Chondrocyte (in vitro differentiated cells): ENCODE measurements around the gene INTS7. TPM values are rescaled to one million over a fixed set of nuclear protein-coding genes. Genes with fewer than 3 reads are reported as not detected.

Source experiments
- DNase-seq: peaks from one replicate; pipeline ENCODE4 v3.0.0; 2021; ENCODE audit warnings: mixed read lengths, low spot score
- H3K27ac Mint-ChIP-seq: one replicate; pipeline ENCODE4 v1.8.0; 2021; ENCODE audit warnings: mild to moderate bottlenecking, moderate library complexity, mixed read lengths; ENCODE audit not compliant: unreplicated experiment
- H3K27me3 Mint-ChIP-seq: 2 replicates; pipeline ENCODE4 v1.8.0; 2021; ENCODE audit warnings: low read depth, mixed read lengths
- H3K36me3 Mint-ChIP-seq: 2 replicates; pipeline ENCODE4 v1.8.0; 2021; ENCODE audit warnings: low read depth, mixed read lengths
- H3K4me1 Mint-ChIP-seq: 2 replicates; pipeline ENCODE4 v1.8.0; 2021; ENCODE audit warnings: low read depth, mild to moderate bottlenecking, mixed read lengths
- H3K4me3 Mint-ChIP-seq: one replicate; pipeline ENCODE4 v1.8.0; 2021; ENCODE audit warnings: mild to moderate bottlenecking, moderate library complexity, mixed read lengths; ENCODE audit not compliant: unreplicated experiment
- H3K9me3 Mint-ChIP-seq: 2 replicates; pipeline ENCODE4 v1.8.0; 2021; ENCODE audit warnings: low read depth, mixed read lengths
- total RNA-seq: library from RNA; stranded (reverse); gene quantifications from 3 replicates; pipeline ENCODE4 v1.2.1, GENCODE V29; 2021
- TF ChIP-seq, protein P1 (sequence below): fragments of 200-600 bp; sonication (generic); IDR thresholded peaks from 2 replicates; pipeline ENCODE4 v1.5.0; 2021; ENCODE audit warnings: antibody characterized with exemption, mild to moderate bottlenecking, moderate library complexity

Gene INTS7
- total RNA-seq, 1 donor from 2014 or later = 18.6 TPM

DNA sequence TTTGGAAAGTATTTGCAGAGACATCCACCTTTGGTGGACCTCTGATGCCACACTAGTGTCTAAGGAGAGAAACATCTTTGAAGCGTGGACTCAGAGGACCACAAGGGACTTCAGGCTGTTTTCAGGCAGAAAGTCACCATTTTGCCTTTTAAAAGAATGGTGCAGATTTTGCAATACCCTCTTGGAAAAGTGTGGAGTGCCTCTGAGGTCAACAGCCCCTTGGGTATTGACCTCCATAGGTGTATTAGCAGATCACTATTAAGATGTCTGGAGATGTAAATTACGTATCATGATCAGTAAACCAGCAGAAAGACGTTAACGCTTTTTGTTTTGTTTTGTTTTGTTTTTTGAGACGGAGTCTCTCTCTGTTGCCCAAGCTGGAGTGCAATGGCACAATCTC lies 87.0 kb downstream of the INTS7 start:
- no peak overlapping the region for H3K27ac Mint-ChIP-seq
- no peaks in the 10 kb centered on the region for H3K9me3 Mint-ChIP-seq
- TF ChIP-seq, protein P1, sequence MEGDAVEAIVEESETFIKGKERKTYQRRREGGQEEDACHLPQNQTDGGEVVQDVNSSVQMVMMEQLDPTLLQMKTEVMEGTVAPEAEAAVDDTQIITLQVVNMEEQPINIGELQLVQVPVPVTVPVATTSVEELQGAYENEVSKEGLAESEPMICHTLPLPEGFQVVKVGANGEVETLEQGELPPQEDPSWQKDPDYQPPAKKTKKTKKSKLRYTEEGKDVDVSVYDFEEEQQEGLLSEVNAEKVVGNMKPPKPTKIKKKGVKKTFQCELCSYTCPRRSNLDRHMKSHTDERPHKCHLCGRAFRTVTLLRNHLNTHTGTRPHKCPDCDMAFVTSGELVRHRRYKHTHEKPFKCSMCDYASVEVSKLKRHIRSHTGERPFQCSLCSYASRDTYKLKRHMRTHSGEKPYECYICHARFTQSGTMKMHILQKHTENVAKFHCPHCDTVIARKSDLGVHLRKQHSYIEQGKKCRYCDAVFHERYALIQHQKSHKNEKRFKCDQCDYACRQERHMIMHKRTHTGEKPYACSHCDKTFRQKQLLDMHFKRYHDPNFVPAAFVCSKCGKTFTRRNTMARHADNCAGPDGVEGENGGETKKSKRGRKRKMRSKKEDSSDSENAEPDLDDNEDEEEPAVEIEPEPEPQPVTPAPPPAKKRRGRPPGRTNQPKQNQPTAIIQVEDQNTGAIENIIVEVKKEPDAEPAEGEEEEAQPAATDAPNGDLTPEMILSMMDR = no peak
- no peak overlapping the region for H3K4me3 Mint-ChIP-seq
- no peaks in the 10 kb centered on the region for H3K27me3 Mint-ChIP-seq
- peaks cover 6% of the 10 kb centered on the region for H3K36me3 Mint-ChIP-seq
- no peak for DNase-seq
- peaks cover 10% of the 10 kb centered on the region for H3K4me1 Mint-ChIP-seq

DNA sequence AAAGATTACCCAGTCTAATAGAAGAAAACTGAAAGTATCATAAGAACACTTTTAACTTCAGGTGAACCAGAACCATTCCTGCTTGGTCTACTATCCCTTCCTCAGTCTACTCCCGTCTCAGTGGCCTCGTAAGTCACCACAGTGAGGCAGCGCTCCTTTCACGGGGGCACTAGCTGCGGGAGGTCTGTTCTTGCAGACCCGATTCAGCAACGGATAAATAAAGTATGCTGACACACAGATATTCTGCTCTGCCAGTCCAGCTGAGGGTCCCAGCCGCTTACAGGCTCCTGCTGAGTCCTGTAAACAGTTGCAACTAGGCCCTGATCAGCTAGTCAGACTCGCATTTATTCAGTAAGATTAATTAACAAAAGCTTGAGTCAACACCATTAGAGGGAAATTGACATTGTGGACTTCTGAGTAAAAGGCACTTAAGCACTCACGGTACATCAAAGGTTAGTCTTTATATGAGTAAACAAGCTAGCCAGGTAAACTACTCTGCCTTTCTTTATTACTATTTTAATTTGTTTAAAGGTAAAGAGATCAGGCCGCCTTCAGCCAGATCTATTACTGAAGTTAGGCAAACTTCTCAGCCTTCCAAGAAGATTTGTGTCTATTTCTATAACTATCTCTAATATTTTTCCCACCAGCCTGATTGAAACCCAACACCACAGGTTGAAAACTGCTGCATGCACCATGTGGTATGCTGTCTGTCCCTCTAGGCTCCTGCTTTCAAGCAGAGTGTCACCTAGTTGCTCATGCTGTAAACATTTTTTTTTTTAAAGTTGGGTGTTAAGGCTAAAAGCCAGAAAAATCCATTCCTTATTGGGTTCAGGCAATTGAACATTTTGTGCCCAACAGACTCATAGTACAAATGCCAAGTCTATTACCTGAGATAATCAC lies 87.7 kb downstream of the INTS7 start:
- peaks cover 7% of the 10 kb centered on the region for H3K36me3 Mint-ChIP-seq
- no peaks in the 10 kb centered on the region for H3K27me3 Mint-ChIP-seq
- no peak for DNase-seq
- no peak overlapping the region for H3K27ac Mint-ChIP-seq
- TF ChIP-seq, protein P1 = no peak
- no peak overlapping the region for H3K4me3 Mint-ChIP-seq
- no peaks in the 10 kb centered on the region for H3K9me3 Mint-ChIP-seq
- H3K4me1 Mint-ChIP-seq = peaks cover 10% of the 10 kb centered on the region

DNA sequence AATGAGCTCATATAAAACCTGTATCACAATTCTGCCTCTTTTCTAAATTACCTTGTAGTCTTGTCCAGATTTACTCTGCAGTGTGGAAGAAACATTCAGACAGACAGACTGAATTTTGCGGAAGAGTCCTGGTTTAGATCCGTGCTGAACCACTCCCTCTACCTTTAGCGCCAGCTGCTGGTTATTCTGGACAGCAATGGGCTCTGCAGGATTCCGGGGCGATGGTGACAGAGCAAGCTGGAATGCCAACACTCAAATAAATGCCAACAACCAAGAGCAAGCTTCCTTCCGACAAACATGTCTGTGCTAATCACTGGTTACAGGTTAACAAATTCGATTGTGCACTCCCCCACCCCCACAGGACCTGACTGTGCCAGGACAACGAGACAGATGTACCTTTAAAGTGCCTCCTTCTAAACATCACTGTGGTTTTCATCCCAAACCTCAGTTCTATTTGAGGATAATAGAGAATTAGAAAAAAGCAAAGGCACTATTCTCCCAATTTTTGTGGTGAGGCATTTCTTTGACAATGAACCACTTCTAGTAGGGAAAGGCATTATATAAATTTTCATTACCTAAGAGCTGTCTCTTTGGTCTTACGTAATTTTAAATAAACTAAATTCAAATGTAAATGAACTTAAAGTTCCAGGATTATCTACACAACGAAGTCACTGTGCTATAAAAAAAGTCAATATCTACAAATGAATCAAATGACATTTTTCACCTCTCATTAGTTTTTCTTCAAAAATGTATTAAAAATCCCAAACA lies 90.4 kb downstream of the INTS7 start:
- Mint-ChIP-seq H3K27me3 (no peaks in the 10 kb centered on the region), H3K4me3 (no peak overlapping the region), H3K27ac (no peak overlapping the region), H3K4me1 (peaks cover 7% of the 10 kb centered on the region), H3K9me3 (no peaks in the 10 kb centered on the region), H3K36me3 (peaks cover 11% of the 10 kb centered on the region)
- TF ChIP-seq, protein P1 = peak; percentile 57
- DNase-seq = no peak

DNA sequence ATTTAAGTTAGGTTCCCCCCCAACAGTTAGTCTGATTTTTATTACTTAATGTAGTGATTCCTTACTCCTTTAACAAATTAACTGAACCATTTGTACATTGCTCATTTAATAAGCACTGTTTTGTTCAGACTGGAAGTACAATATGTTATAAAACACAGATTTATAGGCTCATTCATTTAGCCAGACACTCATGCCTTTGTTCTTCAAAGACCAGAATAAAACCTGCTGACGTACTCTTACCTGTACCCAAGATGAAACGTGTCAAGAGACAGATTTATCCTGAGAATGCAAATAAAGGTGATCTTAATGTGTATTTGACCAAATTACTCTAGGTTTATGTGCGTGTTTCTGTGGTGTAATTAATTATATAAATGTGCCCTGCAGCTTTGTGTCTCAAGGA lies 92.8 kb downstream of the INTS7 start:
- Mint-ChIP-seq H3K27ac (no peak overlapping the region), H3K4me1 (no peaks in the 10 kb centered on the region), H3K36me3 (peaks cover 11% of the 10 kb centered on the region), H3K4me3 (no peak overlapping the region), H3K27me3 (no peaks in the 10 kb centered on the region), H3K9me3 (no peaks in the 10 kb centered on the region)
- TF ChIP-seq, protein P1 = no peak
- no peak for DNase-seq

DNA sequence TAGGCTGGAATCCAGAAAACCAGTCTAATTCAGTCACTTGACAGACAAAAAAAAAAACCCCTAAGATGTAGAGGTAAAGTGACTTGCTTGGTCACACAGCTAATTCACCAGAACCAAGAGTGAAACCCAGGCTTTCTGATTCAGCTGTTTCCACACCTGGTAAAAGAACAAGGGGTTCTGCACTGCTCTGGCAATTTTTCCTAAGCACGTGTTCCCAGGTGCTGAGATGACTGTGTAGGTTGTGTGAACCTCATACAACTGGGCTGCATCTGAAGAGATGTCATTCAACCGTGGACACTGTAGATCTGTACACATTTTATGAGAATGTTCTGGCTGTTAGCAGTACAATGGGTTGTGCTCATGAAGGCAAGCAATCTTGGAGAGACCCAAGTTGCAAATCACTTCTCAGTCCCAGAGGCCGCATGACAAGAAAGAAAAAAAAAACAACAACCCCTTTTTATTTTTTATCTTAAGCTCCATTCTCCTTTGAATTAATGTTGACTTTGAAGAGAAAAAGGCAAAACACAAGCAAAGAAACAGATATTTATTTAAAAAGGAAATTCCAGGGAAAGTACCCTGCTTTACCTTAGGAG lies 95.4 kb downstream of the INTS7 start:
- Mint-ChIP-seq H3K27ac (no peak overlapping the region), H3K9me3 (no peaks in the 10 kb centered on the region), H3K4me3 (no peak overlapping the region), H3K27me3 (no peaks in the 10 kb centered on the region), H3K4me1 (no peaks in the 10 kb centered on the region), H3K36me3 (peaks cover 11% of the 10 kb centered on the region)
- TF ChIP-seq, protein P1 = no peak
- DNase-seq = no peak
